Inflammatory macrophage treated with lipopolysaccharide for 4 hours (primary cell): ENCODE data around the gene SEMA5A.

Experiments used
- DNase-seq: peaks from one replicate; pipeline ENCODE4 v3.0.0-alpha.2; 2020

Gene SEMA5A

GRCh38 chr5:9045946-9046345 lies 499.9 kb downstream of the SEMA5A start:
- no peak for DNase-seq

- DNase-seq = no peak
Observed at GRCh38 chr5:9042241-9042640, 503.6 kb downstream of the SEMA5A start.

- no peak for DNase-seq
Observed at GRCh38 chr5:9040475-9040874, 505.4 kb downstream of the SEMA5A start.

GRCh38 chr5:9037048-9037447 lies 508.8 kb downstream of the SEMA5A start:
- DNase-seq = no peak

GRCh38 chr5:9035346-9035745 lies 510.5 kb downstream of the SEMA5A start:
- no peak for DNase-seq

GRCh38 chr5:9034649-9035048 lies 511.2 kb downstream of the SEMA5A start:
- DNase-seq = no peak

- DNase-seq = no peak
Observed at GRCh38 chr5:9033524-9033923, 512.4 kb downstream of the SEMA5A start.

GRCh38 chr5:9025942-9026341 lies 519.9 kb downstream of the SEMA5A start:
- no peak for DNase-seq

GRCh38 chr5:9020996-9021395 lies 524.9 kb downstream of the SEMA5A start:
- DNase-seq = no peak

- DNase-seq = no peak
Observed at GRCh38 chr5:9015937-9016270, 530.0 kb downstream of the SEMA5A start.

- no peak for DNase-seq
Observed at GRCh38 chr5:9015260-9015936, 530.5 kb downstream of the SEMA5A start.

GRCh38 chr5:9013147-9013546 lies 532.7 kb downstream of the SEMA5A start:
- no peak for DNase-seq

- DNase-seq = no peak
Observed at GRCh38 chr5:9009931-9010651, 535.8 kb downstream of the SEMA5A start.

- no peak for DNase-seq
Observed at GRCh38 chr5:8997542-8998070, 548.3 kb downstream of the SEMA5A start.

GRCh38 chr5:8993031-8993430 lies 552.8 kb downstream of the SEMA5A start:
- DNase-seq = no peak
